ENCODE measurements around the gene CD22. TPM values are rescaled to one million over a fixed set of nuclear protein-coding genes. Genes with fewer than 3 reads are reported as not detected.

The CD22 gene
- total RNA-seq, 4 donors from 2014 or later: 3.2 to 11.7 (median 6.2) TPM; not detected in 1

- no peak for TF ChIP-seq CTCF (IDR thresholded peaks at IDR 0.05; ENCODE audit: low read depth)
Observed at GRCh38 chr19:35392742-35393715, 64.0 kb downstream of the CD22 start.

GRCh38 chr19:35395382-35396199, 66.6 kb downstream of the CD22 start:
- no peak for TF ChIP-seq CTCF (IDR thresholded peaks at IDR 0.05; ENCODE audit: low read depth)

GRCh38 chr19:35396240-35396885, 67.4 kb downstream of the CD22 start:
- no peak for TF ChIP-seq CTCF (IDR thresholded peaks at IDR 0.05; ENCODE audit: low read depth)

Other genes with a start within 250 kb of the CD22 start
- gene FXYD3, start 213.4 kb upstream of the CD22 start, total RNA-seq: 1 to 10 TPM in 2 of 4 donors, not detected in 2; 1.7 to 2.0 TPM
- 10 to 100 TPM; 11.6 to 34.1 (median 21.3) TPM for gene LGI4, start 194.1 kb upstream of the CD22 start, total RNA-seq
- gene FXYD1, start 190.4 kb upstream of the CD22 start, total RNA-seq: 100 to 1,000 TPM in 1 of 4 donors, 10 to 100 TPM in 3; 28.7 to 108 (median 37.8) TPM
- 1 to 10 TPM in 1 of 4 donors, not detected in 3; 1.1 TPM for gene FXYD7, start 185.9 kb upstream of the CD22 start, total RNA-seq
- gene FXYD5, start 174.5 kb upstream of the CD22 start, total RNA-seq: 100 to 1,000 TPM in 1 of 4 donors, 10 to 100 TPM in 3; 43.7 to 120 (median 52.4) TPM
- not detected for gene FAM187B, start 100.4 kb upstream of the CD22 start, total RNA-seq
- 10 to 100 TPM in 1 of 4 donors, 1 to 10 TPM in 3; 4.0 to 15.8 (median 5.0) TPM for gene LSR, start 80.2 kb upstream of the CD22 start, total RNA-seq
- gene USF2, start 60.2 kb upstream of the CD22 start, total RNA-seq: 100 to 1,000 TPM in 2 of 4 donors, 10 to 100 TPM in 2; 42.4 to 121 (median 99.2) TPM
- gene HAMP, start 46.7 kb upstream of the CD22 start, total RNA-seq: not detected
- gene MAG, start 37.0 kb upstream of the CD22 start, total RNA-seq: not detected
- not detected for gene FFAR1, start 18.7 kb downstream of the CD22 start, total RNA-seq
- gene FFAR3, start 29.3 kb downstream of the CD22 start, total RNA-seq: 1 to 10 TPM in 3 of 4 donors, under 1 TPM in 1; 0.44 to 4.3 (median 2.2) TPM
- gene GPR42, start 41.9 kb downstream of the CD22 start, total RNA-seq: under 1 TPM in 1 of 4 donors, not detected in 3; 0.51 TPM
- 1 to 10 TPM in 1 of 4 donors, under 1 TPM in 1, not detected in 2; 0.38 to 1.5 TPM for gene FFAR2, start 119.1 kb downstream of the CD22 start, total RNA-seq
- gene KRTDAP, start 161.3 kb downstream of the CD22 start, total RNA-seq: not detected
- gene DMKN, start 184.5 kb downstream of the CD22 start, total RNA-seq: 1 to 10 TPM in 3 of 4 donors, under 1 TPM in 1; 0.94 to 7.3 (median 1.9) TPM
- gene SBSN, start 199.1 kb downstream of the CD22 start, total RNA-seq: not detected
- gene GAPDHS, start 204.3 kb downstream of the CD22 start, total RNA-seq: not detected
- gene TMEM147, start 216.4 kb downstream of the CD22 start, total RNA-seq: 10 to 100 TPM; 60.1 to 76.8 (median 73.6) TPM
- not detected for gene ATP4A, start 234.5 kb downstream of the CD22 start, total RNA-seq